GM12892 (cell line): ENCODE measurements around the gene CORIN.

Source experiments
- POLR2A ChIP-seq: IDR thresholded peaks from 2 replicates; pipeline ENCODE4 v1.6.1; 2011; ENCODE audit warnings: low read depth, low read length, control low read depth
- POLR2AphosphoS5 ChIP-seq: IDR thresholded peaks from 2 replicates; pipeline ENCODE4 v1.6.1; 2011; ENCODE audit warnings: low read depth, low read length, control low read depth

GRCh38 chr4:47615385-47615784 lies 222.5 kb downstream of the CORIN start:
- TF ChIP-seq POLR2A (no peak), POLR2AphosphoS5 (no peak)
